K562 (cell line): Measurements from ENCODE around the gene SHLD1.

Experiments used
- CTCF ChIP-seq, 3 experiments: IDR thresholded peaks in 2 of 3; conservative IDR thresholded peaks in 1 of 3; 2 replicates each; pipeline ENCODE4 v1.5.1; 2011 to 2012; ENCODE audit warnings: low read length in 3 of 3, mild to moderate bottlenecking in 3 of 3, control low read depth in 2 of 3, improper control_type of control experiment in 1 of 3, inconsistent platforms in 1 of 3, low read depth in 1 of 3, mixed read lengths in 1 of 3, moderate library complexity in 1 of 3; ENCODE audit not compliant: insufficient read depth in 2 of 3
- HCFC1 ChIP-seq: IDR thresholded peaks from 2 replicates; pipeline ENCODE4 v1.6.1; 2012; ENCODE audit warnings: low read depth, low read length, improper control_type of control experiment
- JUN ChIP-seq, 2 experiments: sonication (generic) in 1 of 2; formaldehyde crosslinking in 1 of 2; IDR thresholded peaks; 2 replicates each; pipeline versions ENCODE4 v1.6.1 to v1.8.0; 2012 to 2022; ENCODE audit warnings: borderline replicate concordance in 2 of 2, mild to moderate bottlenecking in 2 of 2, improper control_type of control experiment in 1 of 2, low read depth in 1 of 2, low read length in 1 of 2, missing genetic modification reagents in 1 of 2
- NFYB ChIP-seq: IDR thresholded peaks from 2 replicates; pipeline ENCODE4 v1.6.1; 2011; ENCODE audit warnings: mild to moderate bottlenecking, moderate library complexity; ENCODE audit not compliant: insufficient read length; ENCODE audit errors: extremely low read depth
- PHF8 ChIP-seq: fragments of 200-600 bp; sonication (generic); IDR thresholded peaks from 2 replicates; pipeline ENCODE4 v1.6.1; 2012; ENCODE audit warnings: mixed run types, mild to moderate bottlenecking, inconsistent platforms, low read length, moderate library complexity, borderline replicate concordance
- POLR2A ChIP-seq: fragments of 450-650 bp; conservative IDR thresholded peaks from 2 replicates; pipeline ENCODE4 v1.6.1; 2016
- SAFB2 ChIP-seq: fragments of 200-400 bp; formaldehyde crosslinking; IDR thresholded peaks from 2 replicates; pipeline ENCODE4 v1.6.1; 2018; ENCODE audit warnings: borderline replicate concordance, low read length, low read depth, moderate library complexity; ENCODE audit not compliant: severe bottlenecking
- SP1 ChIP-seq: sonication (generic); formaldehyde crosslinking; IDR thresholded peaks from 2 replicates; pipeline ENCODE4 v1.8.1; 2022; ENCODE audit warnings: mild to moderate bottlenecking, missing genetic modification reagents
- TCF7 ChIP-seq: sonication (generic); IDR thresholded peaks from 2 replicates; pipeline ENCODE4 v1.6.1; 2016; ENCODE audit warnings: antibody characterized with exemption, borderline replicate concordance
- ZBTB9 ChIP-seq: fragments of 450-650 bp; formaldehyde crosslinking; IDR thresholded peaks from 2 replicates; pipeline ENCODE4 v1.4.0; 2020; ENCODE audit warnings: mild to moderate bottlenecking, moderate library complexity
- ZNF12 ChIP-seq: sonication (generic); formaldehyde crosslinking; IDR thresholded peaks from 2 replicates; pipeline ENCODE4 v1.4.0; 2020; ENCODE audit warnings: mild to moderate bottlenecking, missing genetic modification reagents
- TF ChIP-seq, protein P1 (sequence below): sonication (generic); formaldehyde crosslinking; IDR thresholded peaks from 2 replicates; pipeline ENCODE4 v1.8.0; 2022; ENCODE audit warnings: missing genetic modification reagents, mild to moderate bottlenecking, borderline replicate concordance

DNA sequence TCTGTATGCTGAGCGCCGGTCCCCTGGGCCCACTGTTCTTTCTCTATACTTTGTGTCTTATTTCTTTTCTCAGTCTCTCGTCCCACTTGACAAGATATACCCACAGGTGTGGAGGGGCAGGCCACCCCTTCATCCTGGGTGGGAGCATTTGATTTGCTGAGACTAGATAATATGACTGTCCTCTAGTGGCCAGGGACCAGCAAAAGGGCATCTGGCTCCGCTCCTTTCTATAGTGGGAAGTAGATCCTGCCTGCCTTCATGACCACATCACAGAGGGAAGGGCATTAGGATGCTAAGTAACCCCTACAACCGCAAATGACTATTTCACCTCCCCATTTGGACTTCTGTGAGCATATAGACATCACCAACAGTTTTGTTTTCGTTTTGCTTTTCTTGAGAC, 135.7 kb downstream of the SHLD1 start:
- no peak for TF ChIP-seq ZBTB9
- no peak for TF ChIP-seq CTCF (IDR thresholded peaks at IDR 0.05 in 2 of 3, conservative IDR thresholded peaks at IDR 0.05 in 1 of 3; ENCODE audit: insufficient read depth in 2 of 3, low read depth in 1 of 3, low read length in 3 of 3)
- TF ChIP-seq SP1 (CRISPR knock-in tag) = no peak
- no peak for TF ChIP-seq JUN (IDR thresholded peaks at IDR 0.05; ENCODE audit: borderline replicate concordance, low read depth, low read length)
- TF ChIP-seq JUN (CRISPR knock-in tag; IDR thresholded peaks at IDR 0.05; ENCODE audit: borderline replicate concordance) = no peak
- TF ChIP-seq NFYB = no peak
- TF ChIP-seq, protein P1, sequence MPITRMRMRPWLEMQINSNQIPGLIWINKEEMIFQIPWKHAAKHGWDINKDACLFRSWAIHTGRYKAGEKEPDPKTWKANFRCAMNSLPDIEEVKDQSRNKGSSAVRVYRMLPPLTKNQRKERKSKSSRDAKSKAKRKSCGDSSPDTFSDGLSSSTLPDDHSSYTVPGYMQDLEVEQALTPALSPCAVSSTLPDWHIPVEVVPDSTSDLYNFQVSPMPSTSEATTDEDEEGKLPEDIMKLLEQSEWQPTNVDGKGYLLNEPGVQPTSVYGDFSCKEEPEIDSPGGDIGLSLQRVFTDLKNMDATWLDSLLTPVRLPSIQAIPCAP = no peak
- no peak for TF ChIP-seq POLR2A
- no peak for TF ChIP-seq SAFB2
- TF ChIP-seq ZNF12 (CRISPR knock-in tag) = no peak
- TF ChIP-seq PHF8 = no peak
- no peak for TF ChIP-seq TCF7
- no peak for TF ChIP-seq HCFC1
